Hepatocyte (in vitro differentiated cells): ENCODE results near the gene CFAP73. TPM values are rescaled to one million over a fixed set of nuclear protein-coding genes. Genes with fewer than 3 reads are reported as not detected.

Experiments used
- DNase-seq: peaks from one replicate; pipeline ENCODE4 v3.0.0-alpha.2; 2016; ENCODE audit warnings: low spot score
- H2AFZ ChIP-seq: fragments of 200-600 bp; sonication (generic); 2 replicates; pipeline ENCODE4 v1.6.0; 2016; ENCODE audit warnings: antibody characterized with exemption, mild to moderate bottlenecking
- H3K27ac ChIP-seq: fragments of 200-600 bp; sonication (generic); 2 replicates; pipeline ENCODE4 v1.5.1; 2016; ENCODE audit warnings: mild to moderate bottlenecking
- H3K27me3 ChIP-seq: fragments of 200-600 bp; sonication (generic); 2 replicates; pipeline ENCODE4 v1.6.1; 2016
- H3K36me3 ChIP-seq: fragments of 200-600 bp; sonication (generic); replicated peaks from 2 replicates; pipeline ENCODE4 v1.5.1; 2016; ENCODE audit warnings: low read depth; ENCODE audit not compliant: insufficient read depth
- H3K4me1 ChIP-seq: fragments of 200-600 bp; sonication (generic); 2 replicates; pipeline ENCODE4 v1.5.1; 2016; ENCODE audit warnings: mild to moderate bottlenecking, moderate library complexity; ENCODE audit not compliant: insufficient read depth
- H3K4me2 ChIP-seq: fragments of 200-600 bp; sonication (generic); 2 replicates; pipeline ENCODE4 v1.6.0; 2016
- H3K4me3 ChIP-seq: fragments of 200-600 bp; sonication (generic); 2 replicates; pipeline ENCODE4 v1.5.1; 2016; ENCODE audit warnings: mild to moderate bottlenecking
- H3K79me2 ChIP-seq: fragments of 200-600 bp; sonication (generic); 2 replicates; pipeline ENCODE4 v1.6.0; 2017; ENCODE audit warnings: mild to moderate bottlenecking
- H3K9me2 ChIP-seq: fragments of 200-600 bp; sonication (generic); replicated peaks from 2 replicates; pipeline ENCODE4 v1.6.0; 2017; ENCODE audit warnings: mild to moderate bottlenecking; ENCODE audit not compliant: insufficient read depth
- H3K9me3 ChIP-seq: fragments of 200-600 bp; sonication (generic); 2 replicates; pipeline ENCODE4 v1.5.1; 2016; ENCODE audit warnings: low read depth, mild to moderate bottlenecking
- H4K20me1 ChIP-seq: fragments of 200-600 bp; sonication (generic); 2 replicates; pipeline ENCODE4 v1.6.0; 2016; ENCODE audit warnings: mild to moderate bottlenecking; ENCODE audit not compliant: insufficient read depth, poor library complexity, severe bottlenecking
- EZH2 ChIP-seq: fragments of 200-600 bp; sonication (generic); IDR thresholded peaks from 2 replicates; pipeline ENCODE4 v1.6.1; 2016; ENCODE audit warnings: antibody characterized with exemption, mild to moderate bottlenecking, borderline replicate concordance
- EZH2phosphoT487 ChIP-seq: fragments of 200-600 bp; sonication (generic); IDR thresholded peaks from one replicate; pipeline ENCODE4 v1.6.1; 2018; ENCODE audit warnings: antibody characterized with exemption, mild to moderate bottlenecking, low read depth, moderate library complexity; ENCODE audit not compliant: unreplicated experiment, severe bottlenecking
- WGBS: methylation state at CpG from one replicate; pipeline ENCODE4 v1.1.6; 2016; ENCODE audit warnings: low lambda C conversion rate; ENCODE audit errors: missing lambda C conversion rate; 5-methylcytosine and 5-hydroxymethylcytosine counted together
- polyA plus RNA-seq: library from polyadenylated mRNA; unstranded; fragments of >200 nt; fragmentation: Nextera tagmentation; extraction: Ambion mirVana; gene quantifications from 2 replicates; pipeline ENCODE4 v1.2.1, GENCODE V29; 2016
- total RNA-seq: library from RNA; depleted of rRNA; stranded (reverse); fragments of >200 nt; gene quantifications from 2 replicates; pipeline ENCODE4 v1.2.3, GENCODE V29; 2014
- TF ChIP-seq, protein P1 (sequence below): fragments of 200-600 bp; sonication (generic); IDR thresholded peaks from 2 replicates; pipeline ENCODE4 v1.5.1; 2016; ENCODE audit warnings: antibody characterized with exemption, mild to moderate bottlenecking; ENCODE audit not compliant: poor library complexity

Gene CFAP73
- total and polyA plus RNA-seq, 2 experiments from 2014 or later = not detected

DNA sequence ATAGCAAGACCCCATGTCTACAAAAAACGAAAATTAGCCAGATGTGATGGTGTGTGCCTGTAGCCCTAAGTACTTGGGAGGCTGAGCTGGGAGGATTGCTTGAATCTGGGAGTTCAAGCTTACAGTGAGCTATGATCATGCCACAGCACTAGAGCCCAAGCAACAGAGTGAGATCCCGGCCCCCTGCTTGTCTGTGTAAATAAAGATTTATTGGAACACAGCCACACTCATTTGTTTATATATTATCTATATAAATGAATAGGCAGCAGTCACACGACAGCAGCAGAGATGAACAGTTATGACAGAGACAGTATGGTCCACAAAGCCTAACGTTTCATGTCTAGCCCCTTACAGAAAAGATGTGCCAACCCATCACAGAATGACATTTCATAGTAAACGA is 20.9 kb downstream of the CFAP73 start:
- Histone ChIP-seq H3K4me1 (no peaks in the 10 kb centered on the region), H3K4me2 (no peak overlapping the region), H3K36me3 (no peaks in the 10 kb centered on the region), H2AFZ (no peak overlapping the region), H3K27ac (no peak overlapping the region), H4K20me1 (no peaks in the 10 kb centered on the region), H3K9me2 (no peaks in the 10 kb centered on the region), H3K4me3 (no peak overlapping the region), H3K9me3 (no peaks in the 10 kb centered on the region), H3K79me2 (no peaks in the 10 kb centered on the region), H3K27me3 (no peaks in the 10 kb centered on the region)
- no peak for DNase-seq
- 93% methylated on average over 5 of the region's 5 CpGs for WGBS
- TF ChIP-seq, protein P1, sequence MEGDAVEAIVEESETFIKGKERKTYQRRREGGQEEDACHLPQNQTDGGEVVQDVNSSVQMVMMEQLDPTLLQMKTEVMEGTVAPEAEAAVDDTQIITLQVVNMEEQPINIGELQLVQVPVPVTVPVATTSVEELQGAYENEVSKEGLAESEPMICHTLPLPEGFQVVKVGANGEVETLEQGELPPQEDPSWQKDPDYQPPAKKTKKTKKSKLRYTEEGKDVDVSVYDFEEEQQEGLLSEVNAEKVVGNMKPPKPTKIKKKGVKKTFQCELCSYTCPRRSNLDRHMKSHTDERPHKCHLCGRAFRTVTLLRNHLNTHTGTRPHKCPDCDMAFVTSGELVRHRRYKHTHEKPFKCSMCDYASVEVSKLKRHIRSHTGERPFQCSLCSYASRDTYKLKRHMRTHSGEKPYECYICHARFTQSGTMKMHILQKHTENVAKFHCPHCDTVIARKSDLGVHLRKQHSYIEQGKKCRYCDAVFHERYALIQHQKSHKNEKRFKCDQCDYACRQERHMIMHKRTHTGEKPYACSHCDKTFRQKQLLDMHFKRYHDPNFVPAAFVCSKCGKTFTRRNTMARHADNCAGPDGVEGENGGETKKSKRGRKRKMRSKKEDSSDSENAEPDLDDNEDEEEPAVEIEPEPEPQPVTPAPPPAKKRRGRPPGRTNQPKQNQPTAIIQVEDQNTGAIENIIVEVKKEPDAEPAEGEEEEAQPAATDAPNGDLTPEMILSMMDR = no peak
- TF ChIP-seq EZH2 = no peak
- TF ChIP-seq EZH2phosphoT487 = no peak

DNA sequence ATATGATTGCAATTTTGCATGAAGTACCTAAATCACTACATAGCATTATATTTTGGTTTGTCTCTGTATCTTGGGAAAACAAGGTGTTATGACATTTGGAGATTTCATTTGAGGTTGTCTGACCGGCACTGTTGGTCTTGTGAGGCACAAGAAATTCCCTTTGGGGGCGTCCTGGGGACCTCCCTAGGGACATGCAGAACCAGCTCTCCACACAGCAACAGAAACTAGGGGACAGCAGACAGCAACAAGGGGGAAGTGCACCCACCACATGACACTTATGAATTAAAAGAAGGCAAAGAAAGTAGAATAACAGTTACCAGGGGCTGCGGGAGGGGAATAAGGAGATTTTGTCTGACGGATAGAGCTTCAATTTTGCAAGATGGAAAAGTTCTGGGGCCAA is 21.4 kb downstream of the CFAP73 start:
- H3K4me3 ChIP-seq = no peak overlapping the region
- no peak overlapping the region for H2AFZ ChIP-seq
- H3K4me1 ChIP-seq = no peaks in the 10 kb centered on the region
- WGBS = 96% methylated on average over 4 of the region's 4 CpGs
- H3K4me2 ChIP-seq = no peak overlapping the region
- no peaks in the 10 kb centered on the region for H3K79me2 ChIP-seq
- no peaks in the 10 kb centered on the region for H3K9me2 ChIP-seq
- H3K36me3 ChIP-seq = no peaks in the 10 kb centered on the region
- no peaks in the 10 kb centered on the region for H3K9me3 ChIP-seq
- DNase-seq = no peak
- no peaks in the 10 kb centered on the region for H4K20me1 ChIP-seq
- TF ChIP-seq EZH2phosphoT487 = no peak
- TF ChIP-seq, protein P1 = no peak
- TF ChIP-seq EZH2 = no peak
- no peaks in the 10 kb centered on the region for H3K27me3 ChIP-seq
- no peak overlapping the region for H3K27ac ChIP-seq

DNA sequence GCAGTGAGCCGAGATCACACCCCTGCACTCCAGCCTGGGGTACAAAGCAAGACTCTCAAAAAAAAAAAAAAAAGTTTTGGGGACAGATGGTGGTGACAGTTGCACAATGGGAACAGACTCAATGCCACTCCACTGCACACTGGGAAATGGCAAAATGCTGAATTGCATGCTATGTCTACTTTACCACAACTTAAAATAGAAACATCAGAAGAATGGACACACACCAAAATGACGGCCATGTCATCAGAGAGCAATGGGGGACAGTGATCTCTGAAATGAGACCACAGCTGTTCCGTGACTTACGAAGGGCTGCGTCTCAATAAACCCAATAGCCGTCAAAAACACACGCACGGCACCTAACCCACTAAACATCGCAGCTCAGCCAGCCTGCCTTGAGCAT is 22.0 kb downstream of the CFAP73 start:
- H3K9me2 ChIP-seq = no peaks in the 10 kb centered on the region
- H3K36me3 ChIP-seq = no peaks in the 10 kb centered on the region
- 95% methylated on average over 9 of the region's 9 CpGs for WGBS

More for the DNA sequence above, 22.0 kb downstream of the CFAP73 start:
- Histone ChIP-seq H3K27me3 (no peaks in the 10 kb centered on the region), H3K79me2 (no peaks in the 10 kb centered on the region), H4K20me1 (no peaks in the 10 kb centered on the region), H3K4me3 (no peak overlapping the region), H3K4me2 (no peak overlapping the region), H3K4me1 (no peaks in the 10 kb centered on the region), H3K27ac (no peak overlapping the region), H3K9me3 (no peaks in the 10 kb centered on the region), H2AFZ (no peak overlapping the region)
- DNase-seq = no peak
- TF ChIP-seq EZH2 (no peak), EZH2phosphoT487 (no peak)
- TF ChIP-seq, protein P1 = no peak
